ENCODE measurements around the gene MEI4. TPM values are rescaled to one million over a fixed set of nuclear protein-coding genes. Genes with fewer than 3 reads are reported as not detected.

MEI4 gene
- total RNA-seq, 4 donors from 2014 or later: 0.67 to 5.8 (median 3.8) TPM

DNA sequence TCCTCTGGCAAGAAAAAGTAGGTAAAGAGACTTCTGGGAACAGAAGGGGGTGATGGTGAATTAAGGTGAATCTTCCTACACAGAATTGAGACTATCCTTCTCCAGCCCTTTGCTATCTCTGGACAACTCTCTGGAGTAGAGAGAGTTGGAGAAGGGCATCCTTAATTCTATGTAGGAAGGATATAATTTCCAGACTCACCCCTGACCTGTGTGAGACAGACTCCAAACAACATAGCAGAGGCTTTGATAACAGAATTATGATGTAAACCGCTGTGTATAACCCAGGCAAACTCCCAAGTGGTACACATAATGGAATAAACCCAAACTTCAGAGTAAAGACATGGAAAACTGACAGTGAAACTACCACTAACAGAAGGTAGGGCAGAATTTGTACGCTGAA lies 186.5 kb downstream of the MEI4 start:
- intact Hi-C loops (cut with DNase I): no loop called here
- Histone ChIP-seq H3K9me3 (no peaks in the 10 kb centered on the region), H3K4me1 (no peaks in the 10 kb centered on the region), H3K36me3 (no peaks in the 10 kb centered on the region), H3K27ac (no peak overlapping the region), H3K27me3 (no peaks in the 10 kb centered on the region), H3K4me3 (replicated peaks in 1 of 3) (no peak overlapping the region)
- TF ChIP-seq, protein P1, sequence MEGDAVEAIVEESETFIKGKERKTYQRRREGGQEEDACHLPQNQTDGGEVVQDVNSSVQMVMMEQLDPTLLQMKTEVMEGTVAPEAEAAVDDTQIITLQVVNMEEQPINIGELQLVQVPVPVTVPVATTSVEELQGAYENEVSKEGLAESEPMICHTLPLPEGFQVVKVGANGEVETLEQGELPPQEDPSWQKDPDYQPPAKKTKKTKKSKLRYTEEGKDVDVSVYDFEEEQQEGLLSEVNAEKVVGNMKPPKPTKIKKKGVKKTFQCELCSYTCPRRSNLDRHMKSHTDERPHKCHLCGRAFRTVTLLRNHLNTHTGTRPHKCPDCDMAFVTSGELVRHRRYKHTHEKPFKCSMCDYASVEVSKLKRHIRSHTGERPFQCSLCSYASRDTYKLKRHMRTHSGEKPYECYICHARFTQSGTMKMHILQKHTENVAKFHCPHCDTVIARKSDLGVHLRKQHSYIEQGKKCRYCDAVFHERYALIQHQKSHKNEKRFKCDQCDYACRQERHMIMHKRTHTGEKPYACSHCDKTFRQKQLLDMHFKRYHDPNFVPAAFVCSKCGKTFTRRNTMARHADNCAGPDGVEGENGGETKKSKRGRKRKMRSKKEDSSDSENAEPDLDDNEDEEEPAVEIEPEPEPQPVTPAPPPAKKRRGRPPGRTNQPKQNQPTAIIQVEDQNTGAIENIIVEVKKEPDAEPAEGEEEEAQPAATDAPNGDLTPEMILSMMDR (IDR thresholded peaks at IDR 0.05): no peak
- TF ChIP-seq POLR2A (IDR thresholded peaks at IDR 0.05): no peak
- 78 to 86% methylated on average over 2 of the region's 2 CpGs for WGBS, 2 donors
- no peak for DNase-seq

DNA sequence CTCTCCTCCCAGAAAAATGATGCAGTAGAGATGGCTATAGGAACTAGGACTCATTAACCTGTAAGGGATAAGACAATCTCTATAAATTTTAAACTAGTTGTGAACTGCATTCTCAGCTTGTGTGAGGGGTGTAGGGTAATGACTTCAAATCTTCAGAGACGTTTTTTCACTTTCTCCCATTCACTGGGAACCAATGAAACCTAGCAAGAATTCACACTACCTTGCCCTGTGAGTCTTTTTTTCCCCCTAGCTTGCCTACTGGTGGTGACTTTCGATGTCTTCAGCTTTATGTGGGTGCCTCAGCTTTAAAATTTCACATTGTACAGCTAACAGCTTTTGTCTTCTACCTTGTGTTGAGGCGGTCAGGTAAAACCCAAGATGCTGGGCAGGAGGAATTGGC lies 192.0 kb downstream of the MEI4 start:
- intact Hi-C loops (cut with DNase I): no loop called here
- WGBS, 2 donors: 78 to 80% methylated on average over 3 of the region's 3 CpGs
- no peak overlapping the region for H3K27ac ChIP-seq
- H3K4me1 ChIP-seq: no peaks in the 10 kb centered on the region
- TF ChIP-seq, protein P1 (IDR thresholded peaks at IDR 0.05): no peak
- no peak for TF ChIP-seq POLR2A (IDR thresholded peaks at IDR 0.05)
- DNase-seq: no peak
- no peaks in the 10 kb centered on the region for H3K27me3 ChIP-seq
- H3K36me3 ChIP-seq: no peaks in the 10 kb centered on the region
- no peak overlapping the region for H3K4me3 ChIP-seq (replicated peaks in 1 of 3)
- H3K9me3 ChIP-seq: no peaks in the 10 kb centered on the region

DNA sequence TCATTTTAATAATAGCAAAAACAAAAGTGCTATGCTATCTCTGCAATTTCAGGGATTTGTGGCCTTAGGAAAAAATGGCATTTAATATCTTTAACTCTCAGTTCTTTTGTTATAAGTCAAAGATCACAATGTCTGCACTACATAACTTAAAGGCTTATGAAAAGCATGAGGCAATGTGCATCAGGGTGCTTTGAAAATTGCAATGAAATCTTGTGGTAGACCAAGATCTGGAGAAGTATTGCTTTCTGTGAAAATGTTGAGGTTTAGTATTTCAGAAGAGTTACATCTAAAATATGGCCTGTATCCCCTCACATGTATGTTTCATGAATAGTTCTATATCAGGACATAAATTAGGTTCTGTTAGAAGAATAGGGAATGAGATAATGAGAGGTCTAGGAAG lies 200.6 kb downstream of the MEI4 start:
- Histone ChIP-seq H3K4me1 (no peaks in the 10 kb centered on the region), H3K4me3 (replicated peaks in 1 of 3) (no peak overlapping the region), H3K27me3 (no peaks in the 10 kb centered on the region), H3K9me3 (no peaks in the 10 kb centered on the region), H3K36me3 (no peaks in the 10 kb centered on the region), H3K27ac (no peak overlapping the region)
- DNase-seq: no peak
- intact Hi-C loops (cut with DNase I): no loop called here
- TF ChIP-seq POLR2A (IDR thresholded peaks at IDR 0.05): no peak
- TF ChIP-seq, protein P1 (IDR thresholded peaks at IDR 0.05): no peak

DNA sequence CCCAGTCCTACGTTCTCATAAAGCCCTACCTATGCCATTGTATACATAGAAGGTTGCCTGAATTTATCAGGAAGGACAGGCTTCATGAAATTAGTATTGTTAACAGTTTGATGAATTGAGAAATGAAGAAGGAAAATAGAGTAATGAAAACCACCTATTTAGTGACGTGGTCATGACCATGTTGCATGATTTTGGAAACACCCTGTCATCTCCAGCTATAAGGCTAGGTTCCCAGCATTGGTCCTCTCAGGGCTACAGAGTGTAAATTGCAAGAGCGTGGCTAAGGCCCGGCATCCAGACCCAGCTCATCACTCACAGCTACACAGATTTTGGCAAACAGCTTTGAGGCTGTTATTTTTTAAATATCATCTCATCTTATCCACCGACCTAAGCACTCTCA lies 203.6 kb downstream of the MEI4 start:
- intact Hi-C loops (cut with DNase I): no loop called here
- no peak for DNase-seq
- TF ChIP-seq, protein P1 (IDR thresholded peaks at IDR 0.05): no peak
- TF ChIP-seq POLR2A (IDR thresholded peaks at IDR 0.05): no peak
- no peaks in the 10 kb centered on the region for H3K9me3 ChIP-seq
- no peak overlapping the region for H3K27ac ChIP-seq
- no peaks in the 10 kb centered on the region for H3K4me1 ChIP-seq
- H3K4me3 ChIP-seq (replicated peaks in 1 of 3): no peak overlapping the region
- H3K36me3 ChIP-seq: no peaks in the 10 kb centered on the region
- WGBS, 2 donors: 69 to 83% methylated on average over 5 of the region's 5 CpGs
- no peaks in the 10 kb centered on the region for H3K27me3 ChIP-seq

DNA sequence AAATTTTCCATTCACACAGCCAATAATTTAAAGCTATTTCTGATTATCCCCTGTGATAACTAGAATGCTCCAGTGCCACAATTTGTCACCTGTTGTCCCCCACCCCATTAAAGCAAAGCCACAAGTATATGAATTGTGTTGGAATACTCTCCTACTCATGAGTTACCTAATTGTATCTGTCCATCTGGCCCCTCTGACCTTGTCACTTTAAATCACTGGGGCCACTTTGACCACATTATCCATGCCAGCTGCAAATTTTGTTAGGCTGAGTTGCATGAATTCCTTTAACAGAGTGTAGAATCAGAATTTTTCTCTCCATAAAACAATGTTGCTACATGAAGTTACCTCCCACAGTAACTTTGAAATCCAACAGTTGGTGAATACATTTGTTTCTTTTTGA lies 204.6 kb downstream of the MEI4 start:
- TF ChIP-seq, protein P1 (IDR thresholded peaks at IDR 0.05): no peak
- no peak for TF ChIP-seq POLR2A (IDR thresholded peaks at IDR 0.05)
- DNase-seq: no peak
- no peaks in the 10 kb centered on the region for H3K4me1 ChIP-seq
- intact Hi-C loops (cut with DNase I): no loop called here
- no peak overlapping the region for H3K4me3 ChIP-seq (replicated peaks in 1 of 3)
- no peaks in the 10 kb centered on the region for H3K9me3 ChIP-seq
- no peak overlapping the region for H3K27ac ChIP-seq
- no peaks in the 10 kb centered on the region for H3K36me3 ChIP-seq
- H3K27me3 ChIP-seq: no peaks in the 10 kb centered on the region

All from thyroid gland (tissue), 4 donors.